Measurements from ENCODE around the gene ZNF738. TPM values are rescaled to one million over a fixed set of nuclear protein-coding genes. Genes with fewer than 3 reads are reported as not detected.
"Not testable (repeated sequence)": the region's sequence is repeated elsewhere in the genome, so short reads cannot be mapped to it uniquely, and the experiment has no call there.

The ZNF738 gene
- polyA plus RNA-seq (2012; ENCODE audit: insufficient read depth, insufficient read length, low read depth), result 3.6 TPM

DNA sequence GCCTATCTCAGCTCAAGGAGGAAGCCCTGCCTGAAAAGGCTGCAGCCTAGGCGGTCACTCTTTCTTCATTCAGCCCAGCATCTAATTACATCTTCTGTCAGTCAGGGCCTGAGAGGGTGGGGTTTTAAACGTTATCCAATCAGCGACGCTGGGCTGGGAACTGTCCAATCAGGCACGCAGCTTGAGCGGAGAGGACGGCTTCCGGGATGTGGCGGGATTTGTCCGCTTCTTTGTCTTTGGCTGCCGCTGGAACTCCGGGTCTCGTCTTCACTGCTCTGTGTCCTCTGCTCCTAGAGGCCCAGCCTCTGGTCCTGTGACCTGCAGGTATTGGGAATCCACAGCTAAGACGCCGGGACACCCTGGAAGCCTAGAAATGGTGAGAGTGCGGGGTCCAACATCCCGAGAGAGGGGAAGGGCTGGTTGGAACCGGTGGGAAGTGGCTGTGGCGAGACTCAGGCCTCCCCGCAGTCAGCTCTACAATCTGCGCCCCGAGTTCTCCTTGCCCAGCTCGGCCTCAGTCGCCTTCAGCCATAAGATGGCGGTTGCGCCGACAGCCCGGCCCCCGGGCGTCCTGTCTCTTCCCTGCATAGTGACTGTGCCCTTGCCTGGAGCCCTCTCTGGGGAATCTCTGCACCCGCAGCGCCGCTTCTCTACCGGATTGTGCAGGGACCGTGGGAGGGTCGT lies at the start of gene ZNF738:
Gene ZNF738, plus strand, starts transcription at position 233 of the 684 bp plus-strand sequence. Its CDS starts 141 bp downstream, at position 374.
- TF ChIP-seq, protein P1, sequence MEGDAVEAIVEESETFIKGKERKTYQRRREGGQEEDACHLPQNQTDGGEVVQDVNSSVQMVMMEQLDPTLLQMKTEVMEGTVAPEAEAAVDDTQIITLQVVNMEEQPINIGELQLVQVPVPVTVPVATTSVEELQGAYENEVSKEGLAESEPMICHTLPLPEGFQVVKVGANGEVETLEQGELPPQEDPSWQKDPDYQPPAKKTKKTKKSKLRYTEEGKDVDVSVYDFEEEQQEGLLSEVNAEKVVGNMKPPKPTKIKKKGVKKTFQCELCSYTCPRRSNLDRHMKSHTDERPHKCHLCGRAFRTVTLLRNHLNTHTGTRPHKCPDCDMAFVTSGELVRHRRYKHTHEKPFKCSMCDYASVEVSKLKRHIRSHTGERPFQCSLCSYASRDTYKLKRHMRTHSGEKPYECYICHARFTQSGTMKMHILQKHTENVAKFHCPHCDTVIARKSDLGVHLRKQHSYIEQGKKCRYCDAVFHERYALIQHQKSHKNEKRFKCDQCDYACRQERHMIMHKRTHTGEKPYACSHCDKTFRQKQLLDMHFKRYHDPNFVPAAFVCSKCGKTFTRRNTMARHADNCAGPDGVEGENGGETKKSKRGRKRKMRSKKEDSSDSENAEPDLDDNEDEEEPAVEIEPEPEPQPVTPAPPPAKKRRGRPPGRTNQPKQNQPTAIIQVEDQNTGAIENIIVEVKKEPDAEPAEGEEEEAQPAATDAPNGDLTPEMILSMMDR (IDR thresholded peaks at IDR 0.05; ENCODE audit: low read depth, low read length), result no peak
- Histone ChIP-seq H3K36me3 (peaks cover 28% of the 10 kb centered on the region), H3K4me3 (ENCODE audit: low read depth, low read length) (peak within 1 kb of the TSS; percentile 94), H3K27me3 (no peaks in the 10 kb centered on the region), H3K9me3 (peaks cover 4% of the 10 kb centered on the region; the same call in 1 of the 2 replicates), H3K4me1 (no peaks in the 10 kb centered on the region)
- DNase-seq, result peak; percentile 93

GRCh38 chr19:21312807-21313206 lies 46.0 kb upstream of the ZNF738 start:
- not testable (repeated sequence) for H3K27me3 ChIP-seq; DNase-seq; H3K36me3 ChIP-seq; H3K4me3 ChIP-seq (ENCODE audit: low read depth, low read length); H3K9me3 ChIP-seq; H3K4me1 ChIP-seq

GRCh38 chr19:21314676-21315075 lies 44.1 kb upstream of the ZNF738 start:
- H3K36me3 ChIP-seq, result peaks cover 4% of the 10 kb centered on the region
- H3K9me3 ChIP-seq, result no peaks in the 10 kb centered on the region
- H3K27me3 ChIP-seq, result no peaks in the 10 kb centered on the region
- H3K4me1 ChIP-seq, result no peaks in the 10 kb centered on the region
- no peak overlapping the region for H3K4me3 ChIP-seq (ENCODE audit: low read depth, low read length)
- TF ChIP-seq, protein P1 (IDR thresholded peaks at IDR 0.05; ENCODE audit: low read depth, low read length), result no peak
- DNase-seq, result no peak

DNA sequence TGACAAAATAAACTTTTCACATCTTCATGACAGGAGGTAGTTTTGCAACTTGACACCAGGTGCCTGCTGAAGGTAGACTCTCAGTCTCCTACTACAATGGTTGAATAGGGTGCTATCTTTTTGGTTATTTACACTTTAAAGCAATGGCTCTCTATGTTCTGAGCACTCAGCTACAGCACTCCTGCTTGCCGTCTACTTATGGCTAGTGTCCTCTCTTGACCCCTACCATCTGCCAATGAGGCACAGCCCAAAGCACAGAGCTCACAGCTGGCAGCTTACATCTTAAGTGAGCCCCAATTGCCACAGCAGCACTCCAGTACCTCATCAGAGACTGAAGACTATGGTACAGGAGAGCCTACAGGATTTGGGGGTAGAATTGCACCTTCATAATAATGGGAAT lies 41.0 kb upstream of the ZNF738 start:
- Histone ChIP-seq H3K36me3 (peaks cover 3% of the 10 kb centered on the region; the same call in 1 of the 2 replicates), H3K9me3 (no peaks in the 10 kb centered on the region), H3K4me1 (no peaks in the 10 kb centered on the region), H3K4me3 (ENCODE audit: low read depth, low read length) (no peak overlapping the region), H3K27me3 (no peaks in the 10 kb centered on the region)
- no peak for DNase-seq
- TF ChIP-seq, protein P1 (IDR thresholded peaks at IDR 0.05; ENCODE audit: low read depth, low read length), result no peak

GRCh38 chr19:21321134-21321533 lies 37.7 kb upstream of the ZNF738 start:
- H3K36me3 ChIP-seq, result peaks cover 6% of the 10 kb centered on the region
- TF ChIP-seq, protein P1 (IDR thresholded peaks at IDR 0.05; ENCODE audit: low read depth, low read length), result no peak
- no peak for DNase-seq
- H3K27me3 ChIP-seq, result no peaks in the 10 kb centered on the region
- H3K4me3 ChIP-seq (ENCODE audit: low read depth, low read length), result no peak overlapping the region
- H3K9me3 ChIP-seq, result peaks cover 3% of the 10 kb centered on the region; the same call in 1 of the 2 replicates
- H3K4me1 ChIP-seq, result no peaks in the 10 kb centered on the region

- no peak for DNase-seq
- no peaks in the 10 kb centered on the region for H3K4me1 ChIP-seq
- H3K27me3 ChIP-seq, result no peaks in the 10 kb centered on the region
- no peak overlapping the region for H3K4me3 ChIP-seq (ENCODE audit: low read depth, low read length)
- peaks cover 11% of the 10 kb centered on the region for H3K36me3 ChIP-seq
- H3K9me3 ChIP-seq, result peaks cover 5% of the 10 kb centered on the region; the same call in 1 of the 2 replicates
- TF ChIP-seq, protein P1 (IDR thresholded peaks at IDR 0.05; ENCODE audit: low read depth, low read length), result no peak
These were observed 36.8 kb upstream of the ZNF738 start for GRCh38 chr19:21321996-21322395.

Data from BE2C (cell line).